Activated CD4-positive, alpha-beta T cell treated with anti-CD3 and anti-CD28 coated beads for 36 hours (primary cell): Measurements from ENCODE around the gene CDH19. TPM values are rescaled to one million over a fixed set of nuclear protein-coding genes. Genes with fewer than 3 reads are reported as not detected.
A peak's percentile ranks its signal among the peaks of the same experiment; 100 is the strongest.

Source experiments
- ATAC-seq: fragments of 200-7000 bp; cut with Tn5 transposase; one replicate; pipeline ENCODE4 v1.10.0; 2021; ENCODE audit warnings: mild to moderate bottlenecking, moderate library complexity
- CTCF ChIA-PET: fragments of 350-600 bp; sonication (Branson Sonifier 250); formaldehyde crosslinking; loops from one replicate; lab custom pipeline; 2021; ENCODE audit warnings: antibody characterized with exemption; lab: Charles Lee
- POLR2A ChIA-PET: fragments of 350-600 bp; sonication (Branson Sonifier 250); formaldehyde crosslinking; loops from one replicate; lab custom pipeline; 2021; ENCODE audit warnings: antibody characterized with exemption, inconsistent platforms; lab: Charles Lee
- DNase-seq: peaks from one replicate; pipeline ENCODE4 v3.0.0-alpha.2; 2020
- H3K27ac Mint-ChIP-seq: one replicate; pipeline ENCODE4 v1.8.0; 2021; ENCODE audit warnings: mixed read lengths
- H3K27me3 Mint-ChIP-seq: one replicate; pipeline ENCODE4 v1.8.0; 2021; ENCODE audit warnings: mixed read lengths
- H3K36me3 Mint-ChIP-seq: one replicate; pipeline ENCODE4 v1.8.0; 2021; ENCODE audit warnings: low read depth, mixed read lengths
- H3K4me1 Mint-ChIP-seq: one replicate; pipeline ENCODE4 v1.8.0; 2021; ENCODE audit warnings: mixed read lengths
- H3K4me3 Mint-ChIP-seq: one replicate; pipeline ENCODE4 v1.8.0; 2021; ENCODE audit warnings: mild to moderate bottlenecking, moderate library complexity, mixed read lengths
- H3K9me3 Mint-ChIP-seq: one replicate; pipeline ENCODE4 v1.8.0; 2021; ENCODE audit warnings: low read depth, mixed read lengths
- intact Hi-C, 2 experiments: fragments of 100-400 bp; cut with DNase I in 1 of 2; cut with micrococcal nuclease in 1 of 2; formaldehyde crosslinking; loops; one replicate each; pipeline versions ENCODE4 v1.14.2 to v1.15.1; 2022 to 2024; cut with DNase I, micrococcal nuclease
- total RNA-seq, 2 experiments: library from RNA; stranded (reverse); gene quantifications; one replicate each; pipeline ENCODE4 v1.2.3, GENCODE V29; 2021

CDH19 gene
- total RNA-seq, 2 experiments from 2014 or later = not detected

DNA sequence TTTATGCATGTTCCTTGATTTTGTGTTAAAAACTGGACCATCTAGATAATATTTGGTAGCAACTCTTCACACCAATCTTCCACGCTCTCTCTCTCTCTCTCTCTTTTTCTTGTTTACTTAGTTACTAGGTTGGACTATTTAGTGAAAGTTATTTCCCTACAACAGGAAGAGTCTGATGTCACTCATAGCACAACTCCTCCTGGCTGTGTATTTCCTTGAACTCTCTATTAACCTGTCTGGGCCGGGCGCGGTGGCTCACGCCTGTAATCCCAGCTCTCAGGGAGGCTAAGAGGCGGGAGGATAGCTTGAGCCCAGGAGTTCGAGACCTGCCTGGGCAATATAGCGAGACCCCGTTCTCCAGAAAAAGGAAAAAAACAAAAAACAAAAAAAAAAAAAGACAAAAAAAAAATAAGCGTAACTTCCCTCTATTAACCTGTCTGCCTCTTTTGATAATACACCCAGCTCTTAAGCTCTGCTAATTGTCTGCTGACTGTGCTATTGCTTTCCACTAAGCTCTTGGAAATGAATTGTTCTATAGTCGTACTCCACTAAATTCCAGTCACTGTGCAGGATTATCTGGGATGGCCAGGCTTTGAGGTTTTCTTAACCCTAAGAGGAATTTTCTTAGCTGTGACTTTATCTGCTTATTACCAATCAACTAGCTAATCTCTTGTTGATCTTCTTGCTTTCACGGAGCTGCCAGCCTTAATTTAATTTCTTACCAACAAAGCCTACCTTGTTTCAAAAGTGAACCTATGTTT is 18.1 kb upstream of the CDH19 start:
- ChIA-PET CTCF (no interaction called here), POLR2A (no interaction called here)
- Mint-ChIP-seq H3K4me1 (no peaks in the 10 kb centered on the region), H3K27ac (no peak overlapping the region), H3K27me3 (no peaks in the 10 kb centered on the region), H3K4me3 (no peak overlapping the region), H3K36me3 (no peaks in the 10 kb centered on the region), H3K9me3 (peaks cover 8% of the 10 kb centered on the region)
- no peak for DNase-seq
- ATAC-seq = no peak
- intact Hi-C loops = no loop called here

DNA sequence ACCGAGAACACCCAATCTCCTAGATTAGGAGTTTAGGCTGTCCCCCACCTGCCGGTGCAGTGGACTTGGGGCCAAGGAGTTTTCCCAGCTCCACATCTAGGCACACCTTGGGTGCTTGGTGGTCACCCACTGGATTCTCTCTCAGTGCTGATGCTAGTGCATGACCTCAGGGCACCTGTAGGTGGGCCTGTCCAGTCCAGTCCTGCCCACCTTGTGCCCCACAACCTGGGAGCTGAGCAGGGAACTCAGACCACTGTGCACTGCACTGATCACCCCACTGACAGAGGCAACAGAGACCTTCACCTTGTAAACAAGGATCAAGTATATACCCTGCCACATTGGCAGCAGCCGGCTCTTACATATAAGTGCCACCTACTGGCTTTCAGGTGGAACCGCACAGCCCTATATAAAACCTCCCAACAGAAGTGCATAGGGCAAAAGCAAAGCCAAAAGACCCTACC is 12.7 kb upstream of the CDH19 start:
- Mint-ChIP-seq H3K27ac (no peak overlapping the region), H3K36me3 (no peaks in the 10 kb centered on the region), H3K9me3 (peaks cover 8% of the 10 kb centered on the region), H3K4me3 (no peak overlapping the region), H3K27me3 (no peaks in the 10 kb centered on the region), H3K4me1 (no peaks in the 10 kb centered on the region)
- no peak for ATAC-seq
- ChIA-PET POLR2A (no interaction called here), CTCF (no interaction called here)
- intact Hi-C loops = no loop called here
- peak; percentile 7 for DNase-seq

DNA sequence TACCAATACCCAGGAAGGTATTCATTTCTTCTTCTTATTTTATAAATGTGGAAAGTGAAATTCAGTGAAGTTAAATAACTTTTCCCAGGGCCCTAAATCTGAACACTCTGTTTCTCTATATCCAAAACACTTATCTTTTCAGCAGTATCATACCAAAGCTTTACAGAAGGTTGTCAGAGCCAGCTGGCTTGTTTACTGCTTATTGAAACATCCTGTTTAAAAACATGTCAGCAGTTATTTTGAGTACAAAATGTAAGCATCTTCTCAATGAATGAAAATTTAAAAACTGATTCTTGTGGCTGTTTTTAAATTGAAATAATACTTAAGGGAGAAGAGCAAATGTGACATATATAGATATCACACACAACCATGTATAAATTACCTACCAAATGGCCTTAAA is 11.3 kb upstream of the CDH19 start:
- intact Hi-C loops = no loop called here
- CTCF ChIA-PET = no interaction called here
- Mint-ChIP-seq H3K27me3 (no peaks in the 10 kb centered on the region), H3K36me3 (no peaks in the 10 kb centered on the region), H3K4me3 (no peak overlapping the region), H3K27ac (no peak overlapping the region), H3K9me3 (peaks cover 8% of the 10 kb centered on the region), H3K4me1 (no peaks in the 10 kb centered on the region)
- ATAC-seq = no peak
- DNase-seq = no peak
- POLR2A ChIA-PET = no interaction called here

DNA sequence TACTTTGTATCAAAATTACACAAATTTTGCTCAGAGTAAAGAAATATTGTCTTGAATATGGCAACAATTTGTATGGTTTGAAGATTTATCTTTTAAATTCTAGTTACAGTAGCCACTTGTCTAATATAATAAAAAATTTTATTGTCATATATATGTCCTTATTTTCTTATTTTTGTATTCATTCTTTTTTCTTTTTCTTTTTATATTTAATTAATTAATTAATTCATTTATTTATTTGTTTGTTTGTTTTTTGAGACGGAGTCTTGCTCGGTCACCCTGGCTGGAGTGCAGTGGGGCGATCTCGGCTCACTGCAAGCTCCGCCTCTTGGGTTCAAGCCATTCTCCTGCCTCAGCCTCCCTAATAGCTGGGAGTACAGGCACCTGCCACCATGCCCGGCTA is 3.7 kb upstream of the CDH19 start:
- peaks cover 5% of the 10 kb centered on the region for H3K9me3 Mint-ChIP-seq
- H3K27me3 Mint-ChIP-seq = no peaks in the 10 kb centered on the region
- H3K36me3 Mint-ChIP-seq = no peaks in the 10 kb centered on the region
- ATAC-seq (no peak), DNase-seq (no peak)
- no peak overlapping the region for H3K4me3 Mint-ChIP-seq
- H3K27ac Mint-ChIP-seq = no peak overlapping the region
- intact Hi-C loops = no loop called here
- H3K4me1 Mint-ChIP-seq = no peaks in the 10 kb centered on the region
- ChIA-PET POLR2A (no interaction called here), CTCF (no interaction called here)

DNA sequence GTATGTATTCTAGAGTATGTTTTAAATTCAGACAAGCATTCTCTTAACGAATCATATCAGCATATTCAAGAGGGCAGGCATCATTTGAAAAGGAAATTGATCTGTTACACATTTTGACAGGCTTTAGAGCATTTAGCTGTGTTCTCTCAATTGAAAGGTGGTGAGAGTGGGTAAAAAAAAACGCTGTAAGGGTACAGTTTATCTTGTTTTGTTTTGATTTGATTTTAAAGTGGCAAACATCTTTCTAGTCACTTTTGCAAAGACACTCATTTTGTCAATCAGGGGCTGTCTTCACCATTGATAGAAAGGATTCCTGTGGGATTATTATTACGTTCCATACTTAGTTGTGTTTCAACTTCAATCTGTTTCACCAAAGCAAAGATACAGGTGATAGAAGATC is 2.2 kb downstream of the CDH19 start:
- Mint-ChIP-seq H3K4me1 (no peaks in the 10 kb centered on the region), H3K4me3 (no peak overlapping the region), H3K27ac (no peak overlapping the region), H3K27me3 (no peaks in the 10 kb centered on the region), H3K36me3 (no peaks in the 10 kb centered on the region), H3K9me3 (peaks cover 4% of the 10 kb centered on the region)
- ChIA-PET POLR2A (no interaction called here), CTCF (no interaction called here)
- ATAC-seq = no peak
- no peak for DNase-seq
- intact Hi-C loops = no loop called here

DNA sequence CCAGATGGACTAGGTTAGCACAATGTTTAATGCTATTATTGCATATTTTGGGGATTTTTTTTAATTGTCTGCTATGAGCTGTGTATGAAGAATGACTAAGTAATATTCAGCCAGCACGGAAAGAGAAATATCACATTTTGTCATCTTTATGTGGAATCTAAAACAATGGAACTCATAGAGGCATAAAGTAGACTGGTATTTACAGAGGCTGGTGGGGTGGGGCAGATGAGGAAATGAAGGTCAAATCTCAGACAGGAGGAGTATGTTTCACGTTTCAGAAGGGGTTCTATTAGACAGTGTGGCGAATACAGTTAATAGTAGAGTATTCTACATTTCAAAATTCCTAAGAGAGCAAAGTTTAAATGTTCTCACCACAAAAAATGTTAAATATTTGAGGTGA is 4.7 kb downstream of the CDH19 start:
- no peaks in the 10 kb centered on the region for H3K27me3 Mint-ChIP-seq
- H3K27ac Mint-ChIP-seq = no peak overlapping the region
- no peak for DNase-seq
- intact Hi-C loops = no loop called here
- ChIA-PET CTCF (no interaction called here), POLR2A (no interaction called here)
- H3K36me3 Mint-ChIP-seq = no peaks in the 10 kb centered on the region
- H3K4me1 Mint-ChIP-seq = no peaks in the 10 kb centered on the region
- no peak for ATAC-seq
- no peak overlapping the region for H3K4me3 Mint-ChIP-seq
- peaks cover 6% of the 10 kb centered on the region for H3K9me3 Mint-ChIP-seq

DNA sequence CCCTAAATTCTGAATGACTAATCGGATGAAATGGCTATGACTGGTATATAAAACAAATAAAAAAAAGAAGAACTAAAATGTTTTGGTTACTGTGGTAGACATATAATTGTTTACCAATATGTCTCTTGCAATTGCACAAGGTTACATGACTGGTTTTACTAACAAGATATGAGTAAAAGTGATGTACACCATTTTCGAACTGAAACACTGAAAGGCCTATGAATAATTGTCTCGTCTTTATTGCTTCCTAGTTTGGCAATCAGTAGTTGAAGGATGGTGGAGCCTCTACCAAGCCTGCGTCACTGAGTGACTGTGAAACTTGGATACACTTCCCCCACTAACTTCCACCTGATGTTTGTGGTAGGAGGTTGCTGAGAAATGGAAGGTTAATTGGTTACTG is 16.5 kb downstream of the CDH19 start:
- ChIA-PET POLR2A (no interaction called here), CTCF (no interaction called here)
- Mint-ChIP-seq H3K4me3 (no peak overlapping the region), H3K27me3 (no peaks in the 10 kb centered on the region), H3K27ac (no peak overlapping the region), H3K4me1 (no peaks in the 10 kb centered on the region), H3K36me3 (no peaks in the 10 kb centered on the region), H3K9me3 (peaks cover 6% of the 10 kb centered on the region)
- DNase-seq (no peak), ATAC-seq (no peak)
- intact Hi-C loops = no loop called here

DNA sequence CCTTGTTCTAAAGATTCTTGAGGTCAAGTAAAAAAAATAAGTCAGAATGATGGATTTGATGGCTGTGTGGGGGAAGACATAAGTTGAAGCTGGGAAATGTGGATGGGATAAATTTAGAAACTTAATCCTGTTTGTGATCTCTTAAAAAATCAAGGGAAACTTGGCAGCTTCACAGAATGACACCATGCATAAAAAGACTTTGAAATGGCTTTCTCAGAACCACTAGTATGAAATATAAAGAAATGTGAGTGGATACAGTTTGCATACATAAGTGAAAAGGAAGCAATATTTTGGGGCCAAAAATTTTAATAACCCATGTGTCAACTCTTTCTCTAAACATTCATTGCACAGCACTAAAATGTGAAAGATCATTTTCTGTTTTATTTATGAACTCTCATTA is 21.7 kb downstream of the CDH19 start:
- intact Hi-C loops = no loop called here
- no peaks in the 10 kb centered on the region for H3K27me3 Mint-ChIP-seq
- ATAC-seq (no peak), DNase-seq (no peak)
- H3K9me3 Mint-ChIP-seq = no peaks in the 10 kb centered on the region
- no peak overlapping the region for H3K27ac Mint-ChIP-seq
- CTCF ChIA-PET = interaction anchor here (0.6 kb wide), 1 partner anchor 583 kb away, joined by 3 read pairs; no protein-coding TSS in a partner anchor
- no peak overlapping the region for H3K4me3 Mint-ChIP-seq
- H3K4me1 Mint-ChIP-seq = no peaks in the 10 kb centered on the region
- POLR2A ChIA-PET = no interaction called here
- no peaks in the 10 kb centered on the region for H3K36me3 Mint-ChIP-seq

DNA sequence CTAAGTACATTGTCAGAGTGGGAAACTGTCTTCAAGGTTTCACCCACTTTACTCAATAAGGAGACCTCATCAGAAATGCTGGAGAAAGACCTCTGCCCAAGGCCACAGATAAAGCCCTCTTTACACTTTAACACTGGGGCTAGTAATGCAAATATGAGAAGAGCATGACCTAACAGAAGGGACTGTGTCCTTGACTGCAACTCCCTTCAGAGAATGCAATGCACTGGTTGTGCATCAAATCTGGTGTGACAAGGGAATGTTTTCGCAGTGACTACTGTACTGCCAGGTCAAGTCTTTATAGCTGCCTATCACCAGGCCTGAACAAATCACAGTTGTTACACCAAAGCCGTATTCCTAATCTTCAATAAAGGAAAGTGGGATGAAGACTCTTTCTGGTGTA is 28.6 kb downstream of the CDH19 start:
- CTCF ChIA-PET = no interaction called here
- POLR2A ChIA-PET = no interaction called here
- intact Hi-C loops = no loop called here
- DNase-seq = no peak
- Mint-ChIP-seq H3K27ac (no peak overlapping the region), H3K9me3 (no peaks in the 10 kb centered on the region), H3K4me1 (no peaks in the 10 kb centered on the region), H3K4me3 (no peak overlapping the region), H3K36me3 (no peaks in the 10 kb centered on the region), H3K27me3 (no peaks in the 10 kb centered on the region)
- ATAC-seq = no peak

DNA sequence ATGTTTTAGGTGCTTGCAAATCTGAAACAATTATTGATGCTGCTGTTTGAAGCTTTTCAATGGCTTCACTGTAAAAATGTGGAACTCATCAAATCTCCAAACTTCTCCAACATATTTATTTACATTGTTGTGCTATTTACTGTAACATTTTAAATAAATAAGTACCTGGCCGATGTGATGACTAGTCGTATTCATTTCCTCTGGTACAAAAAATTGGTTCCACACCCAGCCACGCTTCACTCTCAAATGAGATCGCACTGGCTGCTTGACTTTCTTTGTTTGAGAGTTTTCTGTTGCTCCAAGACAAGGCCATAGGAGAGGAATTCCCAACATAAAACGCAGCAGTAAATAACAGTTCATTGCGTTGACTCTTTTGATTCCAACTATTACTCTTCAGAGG is 32.0 kb downstream of the CDH19 start:
- Mint-ChIP-seq H3K36me3 (no peaks in the 10 kb centered on the region), H3K4me3 (no peak overlapping the region), H3K9me3 (no peaks in the 10 kb centered on the region), H3K27ac (no peak overlapping the region), H3K4me1 (no peaks in the 10 kb centered on the region), H3K27me3 (no peaks in the 10 kb centered on the region)
- intact Hi-C loops = no loop called here
- ChIA-PET POLR2A (interaction anchor here (0.5 kb wide), 1 partner anchor 42 kb away, joined by 3 read pairs; no protein-coding TSS in a partner anchor), CTCF (no interaction called here)
- ATAC-seq (no peak), DNase-seq (no peak)

DNA sequence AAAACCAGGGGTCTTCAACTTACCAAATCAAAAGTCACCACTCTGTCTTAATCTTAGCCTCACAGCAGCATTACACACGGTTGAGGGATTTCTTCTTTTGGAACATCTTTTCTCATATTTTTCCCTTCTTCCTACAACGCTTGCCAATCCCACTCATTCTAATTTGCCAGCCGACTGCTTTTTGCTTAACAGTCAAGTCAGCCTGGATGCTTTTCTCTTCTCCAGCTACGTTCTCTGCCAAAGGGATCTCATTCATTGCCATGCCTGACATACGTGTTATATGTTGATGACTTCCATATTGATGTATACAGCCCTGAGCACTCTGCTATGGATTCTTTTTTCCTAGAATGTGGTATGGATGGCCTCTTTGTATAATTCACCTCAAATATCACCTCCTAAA is 37.3 kb downstream of the CDH19 start:
- intact Hi-C loops = no loop called here
- Mint-ChIP-seq H3K36me3 (no peaks in the 10 kb centered on the region), H3K4me3 (no peak overlapping the region), H3K27ac (no peak overlapping the region), H3K4me1 (no peaks in the 10 kb centered on the region), H3K9me3 (no peaks in the 10 kb centered on the region), H3K27me3 (no peaks in the 10 kb centered on the region)
- ATAC-seq = no peak
- ChIA-PET CTCF (no interaction called here), POLR2A (no interaction called here)
- DNase-seq = no peak

DNA sequence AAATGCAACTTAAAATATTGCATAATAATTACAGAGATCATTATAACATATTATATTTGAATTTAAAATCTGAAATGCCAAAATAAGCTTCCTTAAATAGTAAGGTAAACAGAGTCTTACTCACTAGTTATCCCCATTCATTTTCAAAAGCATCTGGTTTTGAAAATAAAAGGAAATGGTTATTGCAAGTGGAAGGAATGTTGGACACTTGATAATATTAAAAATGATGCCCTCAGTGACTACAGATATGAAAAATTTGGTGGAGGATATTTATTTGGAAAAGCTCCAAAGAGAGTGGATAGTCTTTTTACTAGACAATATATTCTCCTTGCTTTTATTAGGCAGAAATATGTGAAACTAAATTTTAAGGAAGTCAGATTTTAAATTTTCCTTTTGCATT is 39.7 kb downstream of the CDH19 start:
- no peak overlapping the region for H3K4me3 Mint-ChIP-seq
- intact Hi-C loops = no loop called here
- no peaks in the 10 kb centered on the region for H3K9me3 Mint-ChIP-seq
- DNase-seq = no peak
- H3K4me1 Mint-ChIP-seq = no peaks in the 10 kb centered on the region
- no peak for ATAC-seq
- ChIA-PET POLR2A (no interaction called here), CTCF (interaction anchor here (1.0 kb wide), 1 partner anchor 10 kb away, joined by 3 read pairs; no protein-coding TSS in a partner anchor)
- no peak overlapping the region for H3K27ac Mint-ChIP-seq
- no peaks in the 10 kb centered on the region for H3K36me3 Mint-ChIP-seq
- no peaks in the 10 kb centered on the region for H3K27me3 Mint-ChIP-seq
